ENCODE measurements around the gene ARFGAP1. TPM values are rescaled to one million over a fixed set of nuclear protein-coding genes. Genes with fewer than 3 reads are reported as not detected.

ARFGAP1 gene
- total and polyA plus RNA-seq, 2 donors from 2014 or later, result 40.4 to 84.3 TPM

- Histone ChIP-seq H3K9me3 (ENCODE audit: control insufficient read depth in 2 of 3, insufficient read depth in 1 of 3, low read length in 3 of 3) (peaks cover 0 to 5% (median 0%) of the 10 kb centered on the region in 3 donors), H3K4me3 (ENCODE audit: low read length in 3 of 3) (no peak overlapping the region), H3K36me3 (ENCODE audit: control insufficient read depth in 2 of 3, insufficient read depth in 3 of 3, low read length in 3 of 3) (no peaks in the 10 kb centered on the region), H3K27me3 (ENCODE audit: control insufficient read depth, insufficient read depth, low read length) (no peaks in the 10 kb centered on the region), H3K27ac (ENCODE audit: low read depth in 2 of 2, low read length in 2 of 2) (no peak overlapping the region), H3K4me1 (ENCODE audit: control insufficient read depth in 2 of 3, insufficient read depth in 2 of 3, low read depth in 1 of 3, low read length in 3 of 3) (no peaks in the 10 kb centered on the region), H3K9ac (ENCODE audit: low read length in 3 of 3) (no peak overlapping the region)
- no peak for TF ChIP-seq CTCF (IDR thresholded peaks at IDR 0.05; ENCODE audit: borderline replicate concordance, extremely low read depth, insufficient read depth)
- FAIRE-seq, result no peak
- peak in 1 of 5 donors; percentile 28 for DNase-seq
- intact Hi-C loops (cut with DNase I), result no loop called here
These were observed 50.9 kb downstream of the ARFGAP1 start for GRCh38 chr20:63323357-63323981.

GRCh38 chr20:63325021-63325471, 52.4 kb downstream of the ARFGAP1 start:
- FAIRE-seq (no peak), DNase-seq (peak in 2 of 5 donors; percentile 39 to 55)
- Histone ChIP-seq H3K9me3 (ENCODE audit: control insufficient read depth in 2 of 3, insufficient read depth in 1 of 3, low read length in 3 of 3) (peaks cover 0 to 5% (median 0%) of the 10 kb centered on the region in 3 donors), H3K27ac (ENCODE audit: low read depth in 2 of 2, low read length in 2 of 2) (no peak overlapping the region), H3K9ac (ENCODE audit: low read length in 3 of 3) (no peak overlapping the region), H3K36me3 (ENCODE audit: control insufficient read depth in 2 of 3, insufficient read depth in 3 of 3, low read length in 3 of 3) (no peaks in the 10 kb centered on the region), H3K4me1 (ENCODE audit: control insufficient read depth in 2 of 3, insufficient read depth in 2 of 3, low read depth in 1 of 3, low read length in 3 of 3) (no peaks in the 10 kb centered on the region), H3K27me3 (ENCODE audit: control insufficient read depth, insufficient read depth, low read length) (no peaks in the 10 kb centered on the region), H3K4me3 (ENCODE audit: low read length in 3 of 3) (no peak overlapping the region)
- TF ChIP-seq CTCF (IDR thresholded peaks at IDR 0.05; ENCODE audit: borderline replicate concordance, extremely low read depth, insufficient read depth), result no peak
- intact Hi-C loops (cut with DNase I), result no loop called here

GRCh38 chr20:63325554-63326313, 53.1 kb downstream of the ARFGAP1 start:
- H3K27ac ChIP-seq (ENCODE audit: low read depth in 2 of 2, low read length in 2 of 2), result no peak overlapping the region
- no peak for FAIRE-seq
- no peak overlapping the region for H3K9ac ChIP-seq (ENCODE audit: low read length in 3 of 3)
- H3K36me3 ChIP-seq (ENCODE audit: control insufficient read depth in 2 of 3, insufficient read depth in 3 of 3, low read length in 3 of 3), result no peaks in the 10 kb centered on the region
- H3K4me3 ChIP-seq (ENCODE audit: low read length in 3 of 3), result no peak overlapping the region
- H3K4me1 ChIP-seq (ENCODE audit: control insufficient read depth in 2 of 3, insufficient read depth in 2 of 3, low read depth in 1 of 3, low read length in 3 of 3), result no peaks in the 10 kb centered on the region
- DNase-seq, result peak in 2 of 5 donors; percentile 41 to 55
- no peaks in the 10 kb centered on the region for H3K27me3 ChIP-seq (ENCODE audit: control insufficient read depth, insufficient read depth, low read length)
- peaks cover 0 to 5% (median 0%) of the 10 kb centered on the region in 3 donors for H3K9me3 ChIP-seq (ENCODE audit: control insufficient read depth in 2 of 3, insufficient read depth in 1 of 3, low read length in 3 of 3)
- no peak for TF ChIP-seq CTCF (IDR thresholded peaks at IDR 0.05; ENCODE audit: borderline replicate concordance, extremely low read depth, insufficient read depth)
- intact Hi-C loops (cut with DNase I), result no loop called here
